A549 treated with ZK216348 at 1 μM for 4 hours (cell line): Measurements from ENCODE around the gene RXFP4. TPM values are rescaled to one million over a fixed set of nuclear protein-coding genes. Genes with fewer than 3 reads are reported as not detected.

ENCODE experiments used
- total RNA-seq: library from RNA; stranded (reverse); fragments of 200-300 nt; extraction: Qiagen RNA extraction; gene quantifications from 5 replicates; pipeline ENCODE4 v1.2.3, GENCODE V29; 2022; ENCODE audit warnings: low read depth

RXFP4 gene, protein sequence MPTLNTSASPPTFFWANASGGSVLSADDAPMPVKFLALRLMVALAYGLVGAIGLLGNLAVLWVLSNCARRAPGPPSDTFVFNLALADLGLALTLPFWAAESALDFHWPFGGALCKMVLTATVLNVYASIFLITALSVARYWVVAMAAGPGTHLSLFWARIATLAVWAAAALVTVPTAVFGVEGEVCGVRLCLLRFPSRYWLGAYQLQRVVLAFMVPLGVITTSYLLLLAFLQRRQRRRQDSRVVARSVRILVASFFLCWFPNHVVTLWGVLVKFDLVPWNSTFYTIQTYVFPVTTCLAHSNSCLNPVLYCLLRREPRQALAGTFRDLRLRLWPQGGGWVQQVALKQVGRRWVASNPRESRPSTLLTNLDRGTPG
- total RNA-seq = not detected in 5 replicates

DNA sequence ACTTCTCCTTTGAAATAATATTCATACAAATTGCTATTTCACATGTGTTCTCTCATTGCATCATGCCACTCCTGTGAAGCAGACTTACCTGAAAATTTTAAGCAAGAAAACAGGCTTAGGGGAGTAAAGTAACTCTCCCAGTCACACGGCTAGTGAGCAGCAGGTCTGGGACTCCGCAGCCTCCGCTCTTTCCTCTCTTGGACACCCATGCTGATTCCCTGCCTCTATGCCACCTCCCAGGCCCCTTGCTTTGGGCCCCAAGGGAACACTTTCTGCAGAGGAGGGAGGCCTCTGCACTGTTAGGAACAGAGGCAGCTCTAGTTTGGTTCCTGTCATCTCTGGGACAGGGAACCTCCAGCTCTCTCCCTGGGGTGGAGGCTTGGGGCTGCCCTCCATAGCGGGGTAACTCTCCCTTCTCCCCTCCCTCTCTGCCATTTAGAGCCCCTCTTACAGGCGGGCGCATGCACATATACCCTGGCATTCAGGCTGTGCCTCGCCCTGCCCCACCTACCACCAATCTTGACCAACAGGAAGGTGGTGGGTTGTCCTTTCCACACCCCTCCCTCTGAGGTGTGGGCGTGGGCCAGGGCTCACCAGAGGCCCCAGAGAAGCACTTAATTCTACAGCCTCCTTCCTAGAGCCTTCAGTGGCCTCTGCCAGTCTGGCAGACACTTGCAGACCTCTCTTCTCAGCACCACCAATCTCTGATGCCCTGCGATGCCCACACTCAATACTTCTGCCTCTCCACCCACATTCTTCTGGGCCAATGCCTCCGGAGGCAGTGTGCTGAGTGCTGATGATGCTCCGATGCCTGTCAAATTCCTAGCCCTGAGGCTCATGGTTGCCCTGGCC lies at the start of gene RXFP4:
Gene RXFP4 (plus strand): TSS at position 646 of the 852 bp plus-strand sequence. CDS start 72 bp downstream, at position 718.

DNA sequence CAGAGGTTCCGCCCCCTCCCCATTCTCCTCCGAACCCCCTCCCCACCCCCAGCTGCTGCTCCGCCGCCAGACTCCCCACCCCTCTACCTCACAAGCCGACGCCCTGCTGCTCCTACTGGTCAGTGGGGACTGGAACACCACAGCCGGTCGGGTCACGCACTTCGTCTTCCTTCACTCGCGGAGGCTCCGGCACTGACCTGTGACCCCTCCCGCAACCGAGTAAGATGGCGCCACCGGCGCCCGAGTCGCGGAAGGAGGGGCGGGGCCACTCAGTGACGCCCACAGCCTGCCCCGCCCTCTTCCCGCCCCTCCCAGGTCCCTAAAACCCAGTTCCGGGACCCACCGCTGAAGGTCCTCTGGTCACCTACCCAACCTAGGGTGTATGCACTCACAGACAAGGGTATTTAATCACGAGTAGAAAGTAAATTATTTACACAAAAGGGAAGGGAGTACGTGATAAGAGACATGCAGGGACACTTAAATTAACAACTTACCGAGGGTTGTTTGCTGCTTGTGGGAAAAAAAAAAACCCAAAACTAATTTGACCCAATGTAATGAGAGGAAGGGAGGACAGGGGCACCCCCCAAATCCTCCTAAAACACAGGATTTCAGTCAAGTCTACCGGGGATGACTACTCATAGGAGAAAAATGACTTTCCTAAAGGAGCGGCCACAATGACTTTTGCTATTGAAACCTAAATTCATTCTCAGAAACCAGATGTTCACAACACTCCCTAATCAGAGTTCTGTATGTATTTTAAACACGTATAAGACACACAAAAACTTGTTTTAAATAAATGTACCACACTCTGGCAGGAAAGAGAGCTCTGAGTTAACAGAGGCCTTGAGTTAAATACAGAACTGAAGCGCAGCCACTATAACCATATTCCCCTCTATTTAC lies 30.0 kb upstream of the RXFP4 start, which contains the start of gene RIT1:
Gene RIT1 (minus strand): TSS at position 194 of the 900 bp plus-strand sequence. CDS start 588 bp downstream, outside the sequence.

DNA sequence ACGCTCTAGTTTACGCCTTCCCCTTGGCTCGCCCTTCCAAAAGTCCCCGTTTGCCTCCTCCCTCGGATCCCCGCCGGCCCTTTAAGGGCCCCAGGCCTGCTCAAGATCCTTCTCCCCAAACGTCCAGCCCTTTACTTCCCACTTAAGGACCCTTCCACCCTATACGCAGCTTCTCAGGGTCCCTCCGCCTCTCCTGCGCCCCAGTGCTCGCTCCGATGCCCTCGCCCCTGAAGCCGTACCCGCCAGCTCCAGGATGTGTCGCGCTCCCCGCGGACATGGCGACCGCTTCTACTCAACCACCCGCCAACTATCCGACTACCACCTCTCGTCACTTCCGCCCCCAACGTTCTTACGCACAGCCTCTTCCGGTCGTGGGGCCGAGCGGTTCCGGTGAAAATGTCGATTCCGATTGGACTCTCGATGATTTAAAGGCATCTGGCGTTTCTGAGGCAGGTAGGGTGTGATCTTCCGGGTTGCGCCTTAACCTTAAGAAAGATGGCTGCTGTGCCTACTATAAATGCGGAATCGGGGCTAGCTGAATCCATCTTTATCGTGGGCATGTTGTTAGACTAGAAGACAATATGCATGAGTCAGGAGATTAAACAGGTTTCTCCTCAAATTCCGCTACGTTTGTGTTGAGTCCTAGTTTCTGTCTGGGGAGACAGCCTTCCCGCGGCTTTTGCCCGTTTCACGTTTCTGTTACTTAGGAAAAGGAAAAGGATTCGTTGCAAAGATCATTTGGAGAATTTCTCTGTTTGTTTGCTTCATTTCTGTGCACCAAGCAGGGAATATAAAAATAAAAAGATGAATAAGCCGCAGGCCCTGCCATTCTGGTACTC lies 7.1 kb upstream of the RXFP4 start, which contains the start of gene KHDC4:
Gene KHDC4 (minus strand): TSS at position 317 of the 839 bp plus-strand sequence. CDS start 40 bp downstream, at position 277.

DNA sequence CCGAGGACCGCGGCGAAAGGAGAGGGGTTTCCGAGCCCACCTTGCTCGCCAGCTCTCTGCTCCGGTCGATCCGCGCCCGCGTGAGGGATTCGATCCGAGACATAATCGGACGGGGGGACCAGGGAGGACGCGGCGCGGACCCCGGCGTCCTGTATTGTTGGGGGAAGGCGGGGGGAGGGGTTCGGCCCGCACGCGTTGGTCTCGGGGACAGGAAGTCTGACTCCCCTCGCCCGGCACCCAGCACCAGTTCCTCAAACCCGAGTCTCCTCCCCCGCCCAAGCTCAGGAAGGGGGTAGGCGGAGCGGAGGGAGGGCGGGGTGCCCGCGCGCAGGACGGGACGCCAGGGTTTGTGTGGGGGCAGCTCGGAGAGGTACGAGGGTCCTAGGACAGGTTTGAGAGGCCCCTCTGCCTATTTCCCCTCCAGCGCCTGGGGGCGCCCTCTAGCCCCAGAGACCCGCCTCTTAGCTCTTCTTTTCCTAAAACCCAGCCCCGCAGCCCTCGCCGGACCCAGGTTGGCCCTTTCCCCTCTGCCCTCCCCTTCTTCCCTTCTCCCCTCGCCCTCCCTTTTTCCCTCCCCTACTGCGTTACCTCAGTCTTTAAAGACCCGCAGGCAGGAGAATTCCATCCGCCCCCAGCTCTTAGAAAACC lies 37.0 kb downstream of the RXFP4 start, which contains the start of gene ARHGEF2:
Gene ARHGEF2 (minus strand): TSS at position 223 of the 648 bp plus-strand sequence. CDS start 120 bp downstream, at position 103.

Other genes starting within 250 kb of the RXFP4 start
- 14.6 to 16.5 TPM (median 15.5 TPM) in 5 replicates for gene GON4L, start 84.4 kb upstream of the RXFP4 start, total RNA-seq
- gene SYT11, start 82.1 kb upstream of the RXFP4 start, total RNA-seq = 0.93 to 1.3 TPM (median 1.2 TPM) in 5 replicates
- gene RIT1, start 30.3 kb upstream of the RXFP4 start, total RNA-seq = 17.8 to 24.8 TPM (median 21.8 TPM) in 5 replicates
- 16.3 to 26.8 TPM (median 24.5 TPM) in 5 replicates for gene KHDC4, start 7.2 kb upstream of the RXFP4 start, total RNA-seq
- gene ARHGEF2, start 36.9 kb downstream of the RXFP4 start, total RNA-seq = 29.2 to 44.4 TPM (median 37.7 TPM) in 5 replicates
- gene SSR2, start 79.3 kb downstream of the RXFP4 start, total RNA-seq = 256 to 276 TPM (median 258 TPM) in 5 replicates
- gene UBQLN4, start 112.2 kb downstream of the RXFP4 start, total RNA-seq = 35.1 to 45.0 TPM (median 43.9 TPM) in 5 replicates
- gene LAMTOR2, start 113.1 kb downstream of the RXFP4 start, total RNA-seq = 133 to 163 TPM (median 154 TPM) in 5 replicates
- gene RAB25, start 119.5 kb downstream of the RXFP4 start, total RNA-seq = 0.29 to 0.62 TPM (median 0.38 TPM) in 3 of 5 replicates, not detected in the others
- gene MEX3A, start 140.8 kb downstream of the RXFP4 start, total RNA-seq = 0.83 to 3.8 TPM (median 2.2 TPM) in 5 replicates
- gene LMNA, start 173.1 kb downstream of the RXFP4 start, total RNA-seq = 487 to 742 TPM (median 732 TPM) in 5 replicates
- gene SEMA4A, start 211.9 kb downstream of the RXFP4 start, total RNA-seq = 0.26 to 0.46 TPM (median 0.42 TPM) in 5 replicates